GM21381 (cell line): Measurements from ENCODE around the gene PARD3.
"Not testable (repeated sequence)": the region's sequence is repeated elsewhere in the genome, so short reads cannot be mapped to it uniquely, and the experiment has no call there.

ENCODE experiments used
- ATAC-seq: cut with Tn5 transposase; IDR thresholded peaks from one replicate; pipeline ENCODE4 v1.9.1; 2021; ENCODE audit warnings: mild to moderate bottlenecking, moderate library complexity; ENCODE audit not compliant: unreplicated experiment

PARD3 gene

GRCh38 chr10:34768972-34769330, 46.1 kb downstream of the PARD3 start:
- no peak for ATAC-seq

DNA sequence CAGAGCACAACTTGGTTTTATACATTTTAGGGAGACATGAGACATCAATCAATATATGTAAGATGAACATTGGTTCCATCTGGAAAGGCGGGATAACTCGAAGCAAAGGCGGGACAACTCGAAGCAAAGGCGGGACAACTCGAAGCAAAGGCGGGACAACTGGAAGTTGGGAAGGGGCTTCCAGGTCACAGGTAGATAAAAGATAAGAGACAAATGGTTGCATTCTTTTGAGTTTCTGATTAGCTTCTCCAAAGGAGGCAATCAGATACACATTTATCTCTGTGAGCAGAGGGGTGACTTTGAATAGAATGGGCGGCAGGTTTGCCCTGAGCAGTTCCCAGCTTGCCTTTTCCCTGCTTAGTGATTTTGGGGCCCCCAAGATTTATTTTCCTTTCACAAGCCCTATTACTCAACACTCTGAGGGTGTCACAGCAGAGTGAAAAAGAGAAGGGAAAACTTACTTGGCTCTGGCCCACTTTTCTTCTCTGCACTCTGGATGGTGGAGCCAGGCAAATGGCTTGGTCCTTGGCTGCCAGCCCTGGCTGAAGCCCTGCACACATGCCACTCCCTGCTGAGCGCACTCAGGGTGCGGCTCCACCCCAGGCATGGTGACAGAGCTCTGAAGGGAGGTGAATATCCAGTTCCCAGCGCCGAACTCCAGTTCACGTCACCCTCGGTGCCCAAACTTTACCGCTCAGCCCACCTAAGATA, 46.7 kb downstream of the PARD3 start:
- ATAC-seq: no peak

DNA sequence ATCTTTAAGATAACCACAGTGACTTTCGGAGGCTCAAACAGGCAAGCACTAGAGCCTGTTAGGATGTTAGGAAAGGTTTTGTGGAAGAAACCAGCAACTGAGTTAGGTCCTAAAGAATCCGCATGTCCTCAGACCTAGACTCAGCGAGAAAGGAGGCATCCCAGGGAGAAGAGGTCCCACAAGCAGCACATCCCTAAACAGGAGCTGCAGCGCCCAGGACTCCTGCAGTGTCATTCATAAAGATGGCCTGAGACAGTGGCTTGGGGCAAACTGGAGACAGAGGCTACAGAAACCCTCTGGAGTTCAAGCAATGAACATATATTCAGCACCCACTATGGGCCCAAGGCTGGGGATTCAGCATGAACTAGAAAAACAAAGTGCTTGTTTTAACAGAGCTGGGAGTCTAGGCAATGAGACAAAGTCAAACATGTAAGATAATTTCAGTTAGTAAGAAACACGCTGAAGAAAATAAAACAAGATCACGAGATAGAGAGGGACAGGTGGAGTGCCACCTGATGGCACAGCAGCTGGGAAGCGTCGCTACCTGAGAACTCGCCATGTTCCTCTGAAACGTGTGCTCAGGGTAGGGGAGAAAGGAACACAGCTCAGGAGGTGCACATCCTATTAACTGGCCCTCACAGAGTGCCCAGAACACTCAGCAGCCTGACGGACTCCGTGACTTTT, 48.1 kb downstream of the PARD3 start:
- ATAC-seq: no peak

GRCh38 chr10:34766266-34766600, 48.9 kb downstream of the PARD3 start:
- ATAC-seq: no peak

DNA sequence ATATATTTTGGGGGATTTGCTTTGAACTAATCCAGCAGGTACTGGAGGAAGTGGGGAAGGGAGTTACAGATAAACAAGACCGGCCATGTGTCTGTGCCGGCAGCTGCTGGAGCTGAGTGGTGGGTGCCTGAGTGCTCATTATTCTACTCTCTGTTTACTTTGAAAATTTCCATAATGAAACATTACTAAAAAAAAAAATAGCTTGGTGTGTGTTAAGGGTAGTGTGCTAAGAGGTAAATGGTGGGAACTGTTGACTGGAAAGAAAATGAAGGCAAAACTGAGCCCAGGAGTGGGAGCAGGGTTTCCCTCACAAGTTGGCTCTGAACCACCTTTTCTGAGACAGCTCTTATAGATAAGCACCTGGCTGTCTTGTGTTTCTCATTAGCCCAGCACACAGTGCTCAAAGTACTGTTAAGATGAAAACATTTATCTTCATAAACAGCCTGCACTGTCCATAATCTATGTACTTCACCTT, 50.6 kb downstream of the PARD3 start:
- no peak for ATAC-seq

GRCh38 chr10:34762603-34763299, 52.3 kb downstream of the PARD3 start:
- no peak for ATAC-seq

- no peak for ATAC-seq
Measured at GRCh38 chr10:34762156-34762555, 52.9 kb downstream of the PARD3 start.

- ATAC-seq: no peak
Measured at GRCh38 chr10:34761453-34761852, 53.6 kb downstream of the PARD3 start.

GRCh38 chr10:34760606-34761005, 54.5 kb downstream of the PARD3 start:
- ATAC-seq: no peak

DNA sequence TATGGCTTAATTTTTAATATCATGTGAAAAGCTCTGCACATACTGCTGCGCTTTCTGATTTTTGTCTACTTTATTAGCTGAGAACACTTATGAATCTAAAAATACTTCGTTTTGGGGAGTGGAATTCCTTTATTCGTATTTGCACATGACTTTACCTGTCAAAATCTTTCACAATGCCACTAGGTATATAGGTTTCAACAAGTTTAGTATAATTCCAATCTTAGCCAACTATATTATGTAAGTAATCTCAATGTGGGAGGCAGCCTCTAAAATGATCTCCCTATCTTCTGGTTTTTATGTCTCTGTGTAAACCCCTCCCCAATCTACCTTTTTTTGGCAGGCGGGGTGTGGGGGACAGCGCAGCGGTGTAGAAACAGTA, 55.3 kb downstream of the PARD3 start:
- no peak for ATAC-seq

DNA sequence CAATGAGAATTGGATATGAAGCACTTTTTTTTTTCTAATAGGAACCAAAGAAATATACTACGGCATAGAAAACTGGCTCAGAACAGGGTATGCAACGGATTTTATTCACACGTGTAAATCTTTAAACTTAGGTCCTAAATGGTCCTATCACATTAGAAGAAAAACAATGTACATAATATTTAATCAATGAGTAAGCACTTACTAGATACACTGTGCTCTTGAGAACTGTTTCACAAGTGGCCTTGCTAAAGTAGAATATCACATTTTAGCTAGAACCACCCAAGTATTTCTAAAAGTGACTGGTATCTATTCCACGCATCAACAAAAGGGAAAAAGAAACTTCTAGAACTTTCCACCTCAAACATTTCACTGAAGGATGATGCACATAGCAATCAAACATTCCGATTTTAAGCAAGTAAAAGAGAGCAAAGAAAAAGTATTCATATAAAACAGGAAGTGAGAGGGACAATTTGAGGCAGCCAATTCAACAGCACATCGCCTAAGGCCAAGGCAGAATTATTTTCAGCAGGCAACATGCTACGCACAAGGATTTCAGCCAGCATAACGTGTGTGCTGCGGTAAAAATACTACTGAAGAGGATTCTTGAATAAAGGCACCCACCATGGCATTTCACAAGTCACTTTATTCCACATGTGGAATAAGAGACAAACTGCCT, 55.8 kb downstream of the PARD3 start:
- no peak for ATAC-seq

DNA sequence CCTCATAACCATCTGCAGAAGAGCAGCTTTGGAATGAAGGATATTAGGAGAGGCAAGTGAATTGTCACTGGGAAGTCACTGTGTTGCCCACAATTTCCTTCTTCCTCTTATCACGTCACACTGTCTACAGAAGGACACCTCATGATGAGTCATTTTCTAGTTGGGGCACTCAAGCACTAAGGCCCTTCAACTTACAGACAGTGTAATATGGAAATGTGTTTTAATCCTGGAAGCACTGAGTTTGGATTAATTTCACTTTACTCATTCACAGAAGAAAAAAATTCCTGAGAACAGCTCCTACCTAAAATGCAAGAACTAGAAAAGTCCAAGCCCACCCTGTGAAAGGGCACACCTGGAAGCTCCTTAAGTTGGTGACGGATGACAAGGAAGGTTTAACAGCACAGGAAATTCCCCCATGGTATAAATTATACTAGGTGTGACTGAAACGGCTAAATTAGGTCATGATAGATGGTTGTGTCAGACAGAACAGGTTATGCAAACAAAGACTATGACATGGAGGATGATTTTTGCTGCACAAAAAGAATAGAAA, 56.6 kb downstream of the PARD3 start:
- ATAC-seq: peak; percentile 60

DNA sequence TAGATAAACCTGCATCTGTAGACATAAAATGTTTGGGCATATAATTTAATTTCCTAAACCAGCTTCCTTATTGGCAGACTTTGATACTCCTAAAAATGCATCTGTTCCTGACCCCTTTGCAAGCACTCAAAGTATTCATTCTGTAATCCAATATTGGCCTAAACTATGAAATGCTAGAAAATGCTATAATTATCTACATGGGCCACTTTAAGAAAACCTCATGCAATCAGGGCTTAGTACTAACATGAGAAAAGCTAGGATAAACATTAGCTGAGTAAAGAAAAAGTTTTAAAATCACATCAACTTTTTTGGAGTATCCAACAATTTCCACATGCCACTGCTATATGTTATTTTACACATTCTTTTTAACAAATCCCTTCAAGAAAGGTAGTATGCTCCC, 57.2 kb downstream of the PARD3 start:
- ATAC-seq: no peak

GRCh38 chr10:34757181-34757580, 57.9 kb downstream of the PARD3 start:
- ATAC-seq: not testable (repeated sequence)

- ATAC-seq: no peak
Measured at GRCh38 chr10:34756584-34756983, 58.5 kb downstream of the PARD3 start.

GRCh38 chr10:34753014-34753757, 61.9 kb downstream of the PARD3 start:
- ATAC-seq: no peak

DNA sequence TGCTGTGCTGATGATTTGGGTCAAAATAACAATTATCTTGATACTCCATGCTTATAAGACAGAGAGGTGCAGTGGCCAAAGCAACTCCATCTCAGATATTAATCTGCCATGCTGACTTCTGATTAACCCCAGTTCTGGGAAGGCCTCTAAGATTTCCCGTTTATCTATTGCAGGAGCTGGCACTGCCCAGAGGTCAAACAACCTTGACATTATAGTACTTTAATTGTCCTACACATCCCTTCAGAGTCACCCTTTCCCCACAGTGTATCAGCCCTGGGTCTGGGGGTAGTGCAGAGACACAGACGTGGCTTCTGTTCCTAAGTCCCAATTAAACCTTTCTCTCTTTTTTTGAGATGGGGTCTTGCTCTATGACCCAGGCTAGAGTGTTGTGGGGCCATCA, 63.8 kb downstream of the PARD3 start:
- ATAC-seq: no peak

GRCh38 chr10:34750795-34751194, 64.3 kb downstream of the PARD3 start:
- not testable (repeated sequence) for ATAC-seq

DNA sequence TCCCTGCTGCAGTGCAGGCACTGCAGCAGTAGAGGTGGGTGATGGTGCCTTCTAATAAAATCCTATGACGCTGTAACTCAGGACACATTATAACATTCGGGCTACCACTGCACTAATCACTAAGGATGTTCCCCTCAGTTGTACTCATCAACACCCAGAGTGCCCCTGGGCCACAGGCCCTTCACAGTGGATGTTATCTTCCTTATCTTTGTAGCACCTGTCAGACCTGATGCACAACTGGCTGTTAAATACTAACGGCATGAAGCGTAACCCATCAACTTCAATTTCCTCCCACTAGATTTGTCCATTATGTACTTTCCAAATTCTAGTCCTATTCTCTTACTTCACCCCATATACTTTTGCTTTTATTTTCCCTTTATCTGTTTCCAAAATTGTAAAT, 66.3 kb downstream of the PARD3 start:
- no peak for ATAC-seq

- no peak for ATAC-seq
Measured at GRCh38 chr10:34748357-34748756, 66.7 kb downstream of the PARD3 start.

- no peak for ATAC-seq
Measured at GRCh38 chr10:34746094-34746493, 69.0 kb downstream of the PARD3 start.
